RKO (cell line): ENCODE measurements around the gene CRYBG2.

Experiments used
- DNase-seq: peaks from one replicate; pipeline ENCODE4 v3.0.0-alpha.2; 2016; ENCODE audit warnings: low spot score

CRYBG2 gene

DNA sequence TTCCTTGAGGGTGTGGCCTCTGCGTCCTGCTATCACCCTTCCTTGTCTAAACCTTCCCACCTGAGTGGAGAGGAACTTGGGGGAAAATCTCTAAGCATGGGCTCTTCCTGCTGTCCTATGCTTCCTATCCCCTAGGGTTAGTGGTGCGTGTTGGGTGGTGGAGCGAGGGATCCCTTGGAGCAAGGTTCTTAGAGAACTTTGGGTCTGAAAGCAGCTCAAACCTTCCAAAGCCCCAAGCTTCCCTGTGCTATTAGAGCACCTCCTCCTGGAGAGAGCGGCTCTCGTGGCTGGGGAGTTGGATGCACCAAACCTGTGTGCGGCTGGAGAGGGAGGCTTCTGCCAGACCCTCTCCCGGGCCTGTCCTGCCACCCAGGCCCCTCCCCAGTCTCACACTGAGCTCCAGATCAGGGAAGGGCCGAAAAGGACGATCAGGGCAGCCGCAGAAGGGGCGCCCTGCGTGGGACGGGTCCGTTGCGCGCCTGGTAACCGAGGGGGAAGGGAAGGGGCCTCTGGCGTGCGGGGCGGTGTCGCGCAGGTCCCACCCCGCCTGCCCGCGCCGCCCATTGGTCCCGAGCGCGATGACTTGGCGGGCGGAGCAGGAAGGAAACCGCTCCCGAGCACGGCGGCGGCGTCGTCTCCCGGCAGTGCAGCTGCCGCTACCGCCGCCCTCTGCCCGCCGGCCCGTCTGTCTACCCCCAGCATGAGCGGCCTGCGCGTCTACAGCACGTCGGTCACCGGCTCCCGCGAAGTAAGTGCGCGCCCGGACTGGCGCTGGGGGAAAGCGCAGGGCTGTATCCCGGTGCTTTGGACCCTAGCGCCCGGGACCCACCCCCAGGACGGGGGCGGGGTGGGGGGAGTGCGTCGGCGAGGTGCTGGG, 74.2 kb downstream of the CRYBG2 start, which contains the start of gene SH3BGRL3:
TSS of gene SH3BGRL3 (plus strand) at position 631 of the 877 bp plus-strand sequence. CDS start at position 701, 70 bp downstream.
- DNase-seq = peak; percentile 88

DNA sequence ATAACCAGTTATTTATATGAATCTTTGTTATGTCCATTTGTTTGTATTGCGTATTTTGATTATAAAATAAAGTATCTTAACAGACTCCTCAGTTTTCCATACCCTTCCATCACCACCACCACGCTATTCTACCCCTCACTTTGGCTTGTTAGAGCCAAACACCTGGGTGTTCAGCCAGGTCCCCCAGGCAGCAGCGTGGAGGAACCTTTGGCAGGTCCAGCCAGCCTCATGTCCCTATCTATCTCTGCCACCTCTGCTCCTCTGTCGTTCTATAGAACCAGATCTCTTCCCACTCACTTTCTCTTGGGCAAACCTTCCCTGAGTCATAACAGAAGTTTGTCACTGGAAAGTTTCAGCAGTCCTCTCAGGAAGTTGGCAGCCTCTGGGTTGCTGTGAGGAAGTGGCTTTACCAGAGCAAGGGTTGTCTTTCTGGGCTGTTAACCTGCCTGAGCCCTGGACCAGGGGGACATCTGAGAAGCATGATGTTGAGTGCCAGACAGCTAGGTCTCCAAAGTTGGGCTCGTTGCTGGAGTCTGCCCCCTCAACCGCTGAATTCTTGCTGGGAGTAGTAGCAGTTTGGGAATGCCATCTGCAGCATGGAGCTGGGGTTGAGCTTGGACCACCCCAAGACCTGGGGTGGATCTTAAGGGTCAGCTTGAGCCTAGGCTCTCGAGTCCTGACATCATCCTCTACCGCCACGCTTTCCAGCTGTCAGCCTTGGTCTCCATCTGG, 75.0 kb downstream of the CRYBG2 start:
- DNase-seq = peak; percentile 71

DNA sequence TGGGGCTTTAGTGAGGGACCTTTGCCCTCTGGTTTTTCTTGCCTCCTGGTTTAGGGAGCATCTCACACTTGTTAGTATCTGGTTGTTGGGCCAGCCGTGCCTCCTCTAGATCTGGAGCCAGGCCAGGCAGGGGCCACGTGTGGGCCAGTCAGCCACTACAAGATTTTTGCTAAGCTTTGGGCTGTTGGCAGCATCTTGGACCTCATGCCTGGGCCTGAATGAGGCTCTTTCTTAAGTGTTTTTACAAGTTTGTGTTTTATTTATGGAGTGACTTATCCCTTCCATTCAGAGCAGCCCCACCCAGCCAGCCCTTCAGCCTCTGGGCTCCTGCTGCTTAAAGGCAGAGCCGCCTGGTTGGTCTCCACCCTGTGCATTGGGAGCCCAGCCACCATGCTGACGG, 75.6 kb downstream of the CRYBG2 start:
- DNase-seq = no peak

DNA sequence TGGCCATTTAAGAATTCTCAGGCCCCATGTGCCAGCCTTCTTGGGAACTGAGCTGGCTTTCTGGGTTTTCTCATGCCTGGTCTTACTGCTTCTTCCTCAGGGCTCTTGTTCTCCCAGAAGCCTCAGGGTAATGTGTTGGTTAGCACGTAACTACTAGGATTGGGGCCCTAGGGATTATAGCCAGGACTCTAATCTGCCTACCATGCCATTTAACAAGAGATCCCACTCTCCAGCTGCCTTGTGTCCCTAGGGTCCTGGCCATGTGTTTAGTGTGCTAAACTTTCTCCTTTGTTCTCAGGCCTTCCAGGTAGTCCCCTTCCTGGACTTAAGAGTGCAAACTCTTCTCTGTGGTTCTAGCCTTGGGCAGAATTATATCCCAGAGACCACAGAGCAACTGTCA, 76.2 kb downstream of the CRYBG2 start:
- DNase-seq = no peak

DNA sequence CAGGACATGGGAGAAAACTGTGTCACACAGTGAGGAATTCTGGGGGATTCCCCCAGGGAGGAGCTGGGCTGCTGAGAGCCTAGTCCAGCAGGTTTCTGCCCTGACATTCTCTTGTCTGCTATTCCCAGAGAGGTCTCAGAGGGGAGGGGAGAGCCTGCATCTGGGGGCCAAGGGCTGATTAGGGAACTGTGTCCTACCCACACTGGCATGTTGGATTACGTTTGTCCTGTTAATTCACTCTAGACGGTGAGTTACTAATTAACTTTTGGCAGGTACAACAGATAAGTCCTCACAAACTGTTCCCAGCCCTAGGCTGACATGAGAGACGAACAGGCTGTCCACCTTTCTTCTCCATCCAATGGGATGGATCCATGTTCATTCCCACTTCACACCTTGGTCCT, 76.7 kb downstream of the CRYBG2 start:
- DNase-seq = no peak

DNA sequence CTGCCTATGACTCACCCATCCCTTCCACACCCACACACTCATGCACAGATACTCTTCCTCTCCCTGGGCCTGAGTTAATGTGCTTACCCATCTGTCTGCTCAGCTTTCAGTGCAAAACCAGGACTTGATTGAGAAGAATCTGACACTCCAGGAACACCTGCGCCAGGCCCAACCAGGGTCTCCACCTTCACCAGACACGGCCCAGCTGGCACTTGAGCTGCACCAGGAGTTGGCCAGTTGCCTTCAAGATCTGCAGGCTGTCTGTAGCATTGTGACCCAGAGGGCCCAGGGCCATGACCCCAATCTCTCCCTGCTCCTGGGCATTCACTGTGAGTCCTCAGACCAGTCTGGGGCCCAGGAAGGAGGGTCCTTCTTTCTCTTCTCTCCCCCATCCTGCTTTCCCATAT, 77.5 kb downstream of the CRYBG2 start:
- DNase-seq = peak; percentile 54

DNA sequence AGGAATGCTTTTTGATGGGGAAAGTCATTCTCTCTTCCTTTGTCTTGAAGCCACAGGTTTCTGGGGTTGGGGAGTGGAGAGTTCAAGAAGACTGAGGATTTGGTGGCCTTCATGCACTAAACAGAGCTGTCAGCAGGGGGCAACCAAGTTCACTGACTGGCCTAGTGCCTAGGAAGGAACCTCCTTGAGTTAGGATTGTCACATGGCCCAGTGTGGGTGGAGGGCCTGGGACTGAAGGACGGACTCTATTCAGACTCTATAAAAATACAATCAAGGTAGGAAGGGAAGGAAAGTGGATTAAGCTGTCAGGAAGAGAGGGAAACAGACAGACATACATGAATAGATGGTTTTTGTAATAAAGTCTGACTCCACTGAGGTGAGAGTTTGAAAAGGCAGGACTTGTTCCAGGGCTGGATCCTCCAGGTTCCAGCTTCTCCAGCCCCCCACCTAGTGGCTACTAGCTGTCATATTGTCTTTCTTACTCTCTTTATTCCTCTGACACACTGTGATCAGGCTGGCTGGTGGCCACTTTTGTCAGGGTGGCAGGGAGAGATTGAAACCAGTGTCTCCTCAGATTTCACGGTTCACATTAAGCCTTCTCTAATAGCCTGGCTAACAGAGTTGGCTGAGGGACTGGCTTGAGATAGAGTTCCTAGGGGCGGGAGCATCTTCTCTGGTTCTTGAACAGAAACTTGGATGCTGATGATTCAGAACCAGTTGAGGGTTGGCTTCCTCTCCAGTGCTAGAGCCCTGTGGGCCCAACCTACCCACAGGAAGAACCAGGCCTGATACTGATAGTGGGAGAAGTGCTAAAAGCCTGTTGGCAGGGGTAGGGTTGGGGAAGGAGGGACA, 78.1 kb downstream of the CRYBG2 start:
- peak; percentile 71 for DNase-seq

DNA sequence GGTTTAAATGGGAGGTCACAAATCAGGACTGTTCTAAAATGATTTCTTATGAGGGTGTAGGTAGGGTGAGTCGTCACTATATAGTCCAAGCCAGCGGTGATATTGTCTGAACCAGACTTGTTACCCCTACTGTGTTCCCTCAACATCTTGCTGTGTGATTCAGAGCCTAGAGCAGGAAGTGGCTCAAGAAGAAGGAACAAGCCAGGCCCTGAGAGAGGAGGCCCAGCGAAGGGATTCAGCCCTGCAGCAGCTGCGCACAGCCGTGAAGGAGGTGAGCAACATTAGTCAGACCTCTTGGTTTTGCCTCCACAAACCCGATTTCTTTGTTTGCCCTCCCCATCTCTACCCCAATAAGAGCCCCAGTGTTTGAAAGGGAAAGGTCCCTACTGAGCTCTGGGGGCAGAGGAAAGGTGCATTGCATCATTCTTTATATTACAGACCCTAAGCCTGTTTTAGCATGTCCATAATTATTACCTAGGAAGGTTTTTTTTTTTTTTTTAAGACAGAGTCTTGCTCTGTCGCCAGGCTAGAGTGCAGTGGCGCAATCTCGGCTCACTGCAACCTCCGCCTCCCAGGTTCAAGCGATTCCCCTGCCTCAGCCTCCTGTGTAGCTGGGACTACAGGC, 79.0 kb downstream of the CRYBG2 start:
- no peak for DNase-seq
